Mammary epithelial cell (primary cell): ENCODE measurements around the gene SERINC2.

ENCODE experiments used
- EZH2 ChIP-seq: IDR thresholded peaks from 2 replicates; pipeline ENCODE4 v1.6.1; 2012; ENCODE audit warnings: low read length, inconsistent platforms, borderline replicate concordance
- TF ChIP-seq, protein P1 (sequence below), 2 donors: IDR thresholded peaks in 1 of 2; conservative IDR thresholded peaks in 1 of 2; 2 replicates each; pipeline ENCODE4 v1.5.1; 2011 to 2012; ENCODE audit warnings: inconsistent platforms in 2 of 2, low read length in 2 of 2, mild to moderate bottlenecking in 2 of 2, control low read depth in 1 of 2, low read depth in 1 of 2; ENCODE audit not compliant: insufficient read depth in 1 of 2; ENCODE audit errors: extremely low read depth in 1 of 2

DNA sequence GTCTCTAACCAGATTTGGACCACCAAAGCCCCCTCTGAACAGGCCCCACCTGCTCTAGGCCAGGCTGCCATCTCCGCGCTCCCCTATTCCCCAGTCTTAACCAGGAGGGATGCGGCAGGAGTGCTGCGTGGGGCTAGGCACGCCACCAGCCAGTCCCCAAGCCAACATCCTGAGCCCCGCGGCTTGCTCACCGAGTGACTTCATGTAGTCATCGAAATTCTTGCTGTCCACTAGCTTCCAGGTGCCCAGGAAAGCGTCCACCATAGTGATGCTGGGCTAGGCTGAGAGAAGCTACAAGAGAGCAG is 40.3 kb upstream of the SERINC2 start:
- TF ChIP-seq, protein P1, sequence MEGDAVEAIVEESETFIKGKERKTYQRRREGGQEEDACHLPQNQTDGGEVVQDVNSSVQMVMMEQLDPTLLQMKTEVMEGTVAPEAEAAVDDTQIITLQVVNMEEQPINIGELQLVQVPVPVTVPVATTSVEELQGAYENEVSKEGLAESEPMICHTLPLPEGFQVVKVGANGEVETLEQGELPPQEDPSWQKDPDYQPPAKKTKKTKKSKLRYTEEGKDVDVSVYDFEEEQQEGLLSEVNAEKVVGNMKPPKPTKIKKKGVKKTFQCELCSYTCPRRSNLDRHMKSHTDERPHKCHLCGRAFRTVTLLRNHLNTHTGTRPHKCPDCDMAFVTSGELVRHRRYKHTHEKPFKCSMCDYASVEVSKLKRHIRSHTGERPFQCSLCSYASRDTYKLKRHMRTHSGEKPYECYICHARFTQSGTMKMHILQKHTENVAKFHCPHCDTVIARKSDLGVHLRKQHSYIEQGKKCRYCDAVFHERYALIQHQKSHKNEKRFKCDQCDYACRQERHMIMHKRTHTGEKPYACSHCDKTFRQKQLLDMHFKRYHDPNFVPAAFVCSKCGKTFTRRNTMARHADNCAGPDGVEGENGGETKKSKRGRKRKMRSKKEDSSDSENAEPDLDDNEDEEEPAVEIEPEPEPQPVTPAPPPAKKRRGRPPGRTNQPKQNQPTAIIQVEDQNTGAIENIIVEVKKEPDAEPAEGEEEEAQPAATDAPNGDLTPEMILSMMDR (conservative IDR thresholded peaks at IDR 0.05 in 1 of 2, IDR thresholded peaks at IDR 0.05 in 1 of 2; ENCODE audit: extremely low read depth in 1 of 2, insufficient read depth in 1 of 2, low read depth in 1 of 2, low read length in 2 of 2): no peak
- TF ChIP-seq EZH2: no peak
